ENCODE results near the gene TAOK3.

DNA sequence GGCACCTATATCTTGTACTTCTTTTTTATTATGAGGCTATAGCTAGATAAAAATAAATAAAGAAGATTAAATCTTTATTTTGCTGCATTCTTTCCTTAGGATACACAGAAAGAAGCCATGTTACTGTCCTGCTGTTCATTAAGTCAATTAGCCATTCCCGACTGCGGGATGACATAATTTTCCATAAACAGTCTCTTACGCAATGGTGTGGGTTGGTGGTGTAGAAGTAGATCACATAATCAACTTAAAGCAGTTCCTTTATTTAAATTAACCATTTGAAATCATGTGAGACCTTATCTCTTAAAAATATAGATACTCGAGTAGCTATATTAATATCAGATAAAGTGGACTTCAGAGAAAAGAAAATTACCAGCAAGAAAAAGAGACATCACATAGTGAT, 40.2 kb downstream of the TAOK3 start:
- no peak for TF ChIP-seq CTCF (IDR thresholded peaks at IDR 0.05)
- no peak for TF ChIP-seq EZH2 (IDR thresholded peaks at IDR 0.05)
- no peak for TF ChIP-seq EZH2phosphoT487 (IDR thresholded peaks at IDR 0.05)
